Measurements from ENCODE around the gene DTNBP1.

DNA sequence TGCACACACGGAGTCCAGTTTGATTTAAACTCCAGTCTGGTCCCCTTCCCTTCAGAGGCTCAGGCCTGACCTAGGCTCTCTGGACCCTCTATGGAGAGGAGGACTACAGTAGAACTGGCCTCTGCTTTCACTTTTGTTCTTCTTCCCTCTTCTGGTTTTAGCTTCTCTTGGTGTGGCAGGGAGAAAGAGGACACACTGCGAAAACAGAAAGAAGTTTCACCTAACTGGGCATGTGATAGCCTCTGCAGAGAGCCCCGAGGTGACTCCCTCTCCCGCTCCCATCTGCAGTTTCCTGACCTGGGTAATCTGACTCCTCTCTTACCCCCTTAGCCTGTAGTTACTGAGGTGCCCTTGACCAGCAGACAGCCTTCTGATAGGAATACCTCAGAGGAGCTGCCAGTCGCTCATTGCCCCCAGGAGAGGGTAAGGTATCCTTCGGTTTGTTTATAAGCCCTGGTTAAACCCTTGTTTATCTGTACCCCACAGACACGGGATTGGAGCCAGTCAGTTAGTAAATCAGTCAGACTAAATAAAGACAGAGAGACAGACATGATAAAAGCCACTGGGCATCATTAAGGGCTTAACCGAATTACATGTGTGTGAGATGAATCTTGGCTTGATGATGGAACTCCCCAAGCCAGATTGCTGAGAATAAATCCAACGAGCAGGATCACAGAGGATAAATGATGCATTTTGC is 12.0 kb upstream of the DTNBP1 start:
- TF ChIP-seq POLR2A (IDR thresholded peaks at IDR 0.05; ENCODE audit: low read length) (no peak), GATA1 (IDR thresholded peaks at IDR 0.05; ENCODE audit: low read depth, low read length) (no peak)

Measured in erythroblast (primary cell).